Type B pancreatic cell (in vitro differentiated cells): Measurements from ENCODE around the gene HEBP1. TPM values are rescaled to one million over a fixed set of nuclear protein-coding genes. Genes with fewer than 3 reads are reported as not detected.

Experiments
- DNase-seq: peaks from one replicate; pipeline ENCODE4 v3.0.0; 2021; ENCODE audit warnings: mixed read lengths; ENCODE audit not compliant: unreplicated experiment; ENCODE audit errors: extremely low spot score
- H3K27ac Mint-ChIP-seq: 2 replicates; pipeline ENCODE4 v1.8.0; 2021; ENCODE audit warnings: mild to moderate bottlenecking, mixed read lengths
- H3K27me3 Mint-ChIP-seq: 2 replicates; pipeline ENCODE4 v1.8.0; 2021; ENCODE audit warnings: mixed read lengths
- H3K36me3 Mint-ChIP-seq: 2 replicates; pipeline ENCODE4 v1.8.0; 2021; ENCODE audit warnings: mixed read lengths
- H3K4me1 Mint-ChIP-seq: one replicate; pipeline ENCODE4 v1.8.0; 2021; ENCODE audit warnings: mixed read lengths; ENCODE audit not compliant: unreplicated experiment
- H3K4me3 Mint-ChIP-seq: 2 replicates; pipeline ENCODE4 v1.8.0; 2021; ENCODE audit warnings: mild to moderate bottlenecking, mixed read lengths
- H3K9me3 Mint-ChIP-seq: 2 replicates; pipeline ENCODE4 v1.8.0; 2021; ENCODE audit warnings: mixed read lengths
- total RNA-seq: library from RNA; stranded (reverse); gene quantifications from 2 replicates; pipeline ENCODE4 v1.2.1, GENCODE V29; 2021; ENCODE audit warnings: low replicate concordance
- TF ChIP-seq, protein P1 (sequence below): fragments of 200-600 bp; sonication (generic); conservative IDR thresholded peaks from 2 replicates; pipeline ENCODE4 v1.5.0; 2021; ENCODE audit warnings: antibody characterized with exemption, mild to moderate bottlenecking

HEBP1 gene
- total RNA-seq, 1 donor from 2014 or later, result 66.4 TPM

GRCh38 chr12:13000616-13000924 is 505 bp upstream of the HEBP1 start:
- Mint-ChIP-seq H3K36me3 (peaks cover 31% of the 10 kb centered on the region), H3K27ac (peak overlapping the region; percentile 92), H3K27me3 (peaks cover 7% of the 10 kb centered on the region), H3K4me3 (peak overlapping the region; percentile 96), H3K4me1 (peaks cover 17% of the 10 kb centered on the region), H3K9me3 (no peaks in the 10 kb centered on the region)
- no peak for DNase-seq
- TF ChIP-seq, protein P1, sequence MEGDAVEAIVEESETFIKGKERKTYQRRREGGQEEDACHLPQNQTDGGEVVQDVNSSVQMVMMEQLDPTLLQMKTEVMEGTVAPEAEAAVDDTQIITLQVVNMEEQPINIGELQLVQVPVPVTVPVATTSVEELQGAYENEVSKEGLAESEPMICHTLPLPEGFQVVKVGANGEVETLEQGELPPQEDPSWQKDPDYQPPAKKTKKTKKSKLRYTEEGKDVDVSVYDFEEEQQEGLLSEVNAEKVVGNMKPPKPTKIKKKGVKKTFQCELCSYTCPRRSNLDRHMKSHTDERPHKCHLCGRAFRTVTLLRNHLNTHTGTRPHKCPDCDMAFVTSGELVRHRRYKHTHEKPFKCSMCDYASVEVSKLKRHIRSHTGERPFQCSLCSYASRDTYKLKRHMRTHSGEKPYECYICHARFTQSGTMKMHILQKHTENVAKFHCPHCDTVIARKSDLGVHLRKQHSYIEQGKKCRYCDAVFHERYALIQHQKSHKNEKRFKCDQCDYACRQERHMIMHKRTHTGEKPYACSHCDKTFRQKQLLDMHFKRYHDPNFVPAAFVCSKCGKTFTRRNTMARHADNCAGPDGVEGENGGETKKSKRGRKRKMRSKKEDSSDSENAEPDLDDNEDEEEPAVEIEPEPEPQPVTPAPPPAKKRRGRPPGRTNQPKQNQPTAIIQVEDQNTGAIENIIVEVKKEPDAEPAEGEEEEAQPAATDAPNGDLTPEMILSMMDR, result no peak

DNA sequence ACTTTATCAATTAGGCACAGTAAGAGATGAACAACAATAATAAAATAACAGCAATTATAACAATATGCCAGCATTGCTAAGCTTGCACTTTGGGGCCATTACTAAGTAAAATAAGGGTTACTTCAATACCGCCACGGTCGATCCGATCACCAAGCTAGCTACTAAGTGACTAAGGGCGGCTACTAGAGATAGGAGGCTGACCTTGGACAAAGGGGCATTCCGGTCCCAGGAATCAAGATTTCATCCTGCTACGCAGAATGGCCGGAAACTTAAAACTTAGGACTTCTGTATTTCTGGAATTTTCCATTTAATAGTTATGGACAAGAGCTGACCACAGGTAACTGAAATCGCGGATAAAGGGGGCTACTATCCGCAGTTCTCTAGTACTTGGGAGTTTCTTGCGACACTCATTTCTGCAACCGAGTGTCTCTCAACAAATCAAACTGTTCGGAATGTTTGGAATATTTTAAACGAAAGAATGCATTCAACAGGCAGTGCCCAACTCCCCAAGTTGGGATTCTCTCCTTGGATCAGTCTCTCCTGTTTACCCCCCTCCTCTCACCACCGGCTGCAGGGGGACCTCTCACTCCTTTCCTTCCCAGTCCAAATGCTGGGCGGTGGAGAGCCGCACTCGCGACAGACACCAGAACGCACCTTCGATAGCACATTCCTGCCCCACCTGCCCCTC is 650 bp downstream of the HEBP1 start:
- peaks cover 17% of the 10 kb centered on the region for H3K4me1 Mint-ChIP-seq
- peak overlapping the region; percentile 92 for H3K27ac Mint-ChIP-seq
- no peaks in the 10 kb centered on the region for H3K9me3 Mint-ChIP-seq

GRCh38 chr12:12998248-12998647 is 1.8 kb downstream of the HEBP1 start:
- DNase-seq, result no peak
- H3K4me3 Mint-ChIP-seq, result peak overlapping the region; percentile 96
- peaks cover 7% of the 10 kb centered on the region for H3K27me3 Mint-ChIP-seq
- peaks cover 17% of the 10 kb centered on the region for H3K4me1 Mint-ChIP-seq
- TF ChIP-seq, protein P1, result no peak
- peaks cover 46% of the 10 kb centered on the region for H3K36me3 Mint-ChIP-seq
- H3K9me3 Mint-ChIP-seq, result no peaks in the 10 kb centered on the region
- peak overlapping the region; percentile 14 for H3K27ac Mint-ChIP-seq

More for the DNA sequence above, 650 bp downstream of the HEBP1 start:
- H3K4me3 Mint-ChIP-seq, result peak overlapping the region; percentile 96
- TF ChIP-seq, protein P1, result no peak
- peaks cover 38% of the 10 kb centered on the region for H3K36me3 Mint-ChIP-seq
- no peak for DNase-seq
- peaks cover 7% of the 10 kb centered on the region for H3K27me3 Mint-ChIP-seq

- H3K27ac Mint-ChIP-seq, result peak overlapping the region; percentile 14
- H3K27me3 Mint-ChIP-seq, result peaks cover 7% of the 10 kb centered on the region
- H3K4me1 Mint-ChIP-seq, result peaks cover 17% of the 10 kb centered on the region
- TF ChIP-seq, protein P1, result no peak
- peak overlapping the region; percentile 96 for H3K4me3 Mint-ChIP-seq
- peaks cover 43% of the 10 kb centered on the region for H3K36me3 Mint-ChIP-seq
- no peak for DNase-seq
- no peaks in the 10 kb centered on the region for H3K9me3 Mint-ChIP-seq
Measured at GRCh38 chr12:12997734-12998133, 2.3 kb downstream of the HEBP1 start.

DNA sequence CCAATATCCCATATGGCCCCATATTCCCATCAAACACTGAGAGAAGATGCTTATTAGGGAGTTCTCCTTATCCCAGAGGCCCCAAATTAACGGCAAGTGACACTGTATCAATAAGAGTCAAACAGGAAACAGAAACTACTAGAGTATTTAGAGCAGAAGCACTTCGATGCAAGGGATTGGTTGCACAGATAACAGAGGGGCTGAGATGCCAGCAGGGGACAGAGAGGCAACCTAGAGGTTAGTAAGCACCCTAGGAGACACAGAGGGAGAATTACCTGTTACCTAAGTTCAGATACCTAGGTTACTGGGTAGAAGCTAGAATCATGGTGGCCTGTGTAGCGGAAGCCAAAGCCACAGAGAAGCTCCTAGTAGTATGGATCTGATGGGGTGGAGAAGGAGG is 2.9 kb downstream of the HEBP1 start:
- Mint-ChIP-seq H3K4me1 (peaks cover 17% of the 10 kb centered on the region), H3K9me3 (no peaks in the 10 kb centered on the region), H3K27ac (no peak overlapping the region), H3K27me3 (peaks cover 7% of the 10 kb centered on the region), H3K36me3 (peaks cover 42% of the 10 kb centered on the region), H3K4me3 (peak overlapping the region; percentile 96)
- TF ChIP-seq, protein P1, result no peak
- DNase-seq, result no peak

- Mint-ChIP-seq H3K27ac (no peak overlapping the region), H3K4me3 (no peak overlapping the region), H3K9me3 (no peaks in the 10 kb centered on the region), H3K4me1 (peaks cover 20% of the 10 kb centered on the region), H3K36me3 (peaks cover 41% of the 10 kb centered on the region), H3K27me3 (peaks cover 3% of the 10 kb centered on the region)
- TF ChIP-seq, protein P1, result no peak
- no peak for DNase-seq
Measured at GRCh38 chr12:12996209-12996608, 3.9 kb downstream of the HEBP1 start.
